Measurements from ENCODE around the gene POLR1E. TPM values are rescaled to one million over a fixed set of nuclear protein-coding genes. Genes with fewer than 3 reads are reported as not detected.
A peak's percentile ranks its signal among the peaks of the same experiment; 100 is the strongest.

Gene POLR1E
- total and polyA plus RNA-seq, 9 of the 15 experiments (the other 6 are each of a cell fraction or from before 2014, with no cell fraction given): 18.9 to 102 (median 74.4) TPM

- no peak for FAIRE-seq
- TF ChIP-seq ZNF121 (CRISPR knock-in tag; conservative IDR thresholded peaks at IDR 0.05) (peak; percentile 60; the same call in 1 of the 2 replicates), NFIC (IDR thresholded peaks at IDR 0.05) (peak; percentile 29; the same call in 1 of the 2 replicates), CEBPZ (IDR thresholded peaks at IDR 0.05; ENCODE audit: borderline replicate concordance, low read depth, low read length) (no peak), POLR2AphosphoS5 (IDR thresholded peaks at IDR 0.05; ENCODE audit: control insufficient read depth, insufficient read depth, low read depth, low read length) (peak; percentile 11; the same call in 1 of the 2 replicates), RBM25 (IDR thresholded peaks at IDR 0.05; ENCODE audit: low read depth, low read length, severe bottlenecking) (peak; percentile 18)
These were observed 48.7 kb upstream of the POLR1E start for GRCh38 chr9:37437010-37437409.

More at GRCh38 chr9:37437010-37437409, 48.7 kb upstream of the POLR1E start:
- Histone ChIP-seq H3K27ac (ENCODE audit: extremely low read depth, low read depth, low read length) (no peak overlapping the region), H3K79me2 (ENCODE audit: control insufficient read depth, insufficient read depth, low read length) (peaks cover 15% of the 10 kb centered on the region; the same call in 2 of the 3 replicates), H3K9me1 (ENCODE audit: control insufficient read depth, insufficient read depth, low read length) (no peaks in the 10 kb centered on the region), H3K9me3 (replicated peaks; ENCODE audit: control insufficient read depth, insufficient read depth, low read depth, low read length) (no peaks in the 10 kb centered on the region), H3K27me3 (ENCODE audit: control insufficient read depth in 2 of 2, insufficient read depth in 2 of 2, low read length in 2 of 2) (no peaks in the 10 kb centered on the region), H3K4me2 (ENCODE audit: insufficient read depth, low read length) (no peak overlapping the region), H3K36me3 (ENCODE audit: control insufficient read depth, insufficient read depth, low read length) (peaks cover 99% of the 10 kb centered on the region), H4K20me1 (replicated peaks; ENCODE audit: control insufficient read depth, insufficient read depth, low read length) (peaks cover 7% of the 10 kb centered on the region), H3K4me1 (replicated peaks in 1 of 2; ENCODE audit: control insufficient read depth in 2 of 2, insufficient read depth in 2 of 2, low read length in 2 of 2) (no peaks in the 10 kb centered on the region; a peak in 1 of 5 replicates), H3K9ac (ENCODE audit: insufficient read depth in 1 of 2, low read depth in 2 of 2, low read length in 2 of 2) (no peak overlapping the region), H2AFZ (ENCODE audit: low read depth, low read length) (no peak overlapping the region), H3K4me3 (no peak overlapping the region)
- intact Hi-C loops (cut with micrococcal nuclease) (no loop called here), in situ Hi-C loops (cut with MboI) (no loop called here)
- ATAC-seq (no peak), DNase-seq (ENCODE audit: extremely low read depth in 1 of 4, low spot score in 3 of 4) (no peak)
- no TSS peak for BruUV-seq (replicated peaks)
- CTCF ChIA-PET (ENCODE audit: low intra/inter-chr PET ratio): no interaction called here
- POLR2A ChIA-PET: interaction anchor here (1.0 to 2.6 kb wide), 7 partner anchors 8 to 64 kb away, joined by 3 to 9 read pairs (median 4); no protein-coding TSS in a partner anchor
- 87% methylated on average over 6 of the region's 6 CpGs for WGBS (ENCODE audit: insufficient coverage, low coverage, missing lambda C conversion rate)

All from K562 (cell line).